Measurements from ENCODE around the gene JARID2. TPM values are rescaled to one million over a fixed set of nuclear protein-coding genes. Genes with fewer than 3 reads are reported as not detected.

Gene JARID2
- total and polyA plus RNA-seq, 2 of the 13 experiments (the other 11 are each of a cell fraction or from before 2014, with no cell fraction given), result 7.5 to 10.3 TPM

DNA sequence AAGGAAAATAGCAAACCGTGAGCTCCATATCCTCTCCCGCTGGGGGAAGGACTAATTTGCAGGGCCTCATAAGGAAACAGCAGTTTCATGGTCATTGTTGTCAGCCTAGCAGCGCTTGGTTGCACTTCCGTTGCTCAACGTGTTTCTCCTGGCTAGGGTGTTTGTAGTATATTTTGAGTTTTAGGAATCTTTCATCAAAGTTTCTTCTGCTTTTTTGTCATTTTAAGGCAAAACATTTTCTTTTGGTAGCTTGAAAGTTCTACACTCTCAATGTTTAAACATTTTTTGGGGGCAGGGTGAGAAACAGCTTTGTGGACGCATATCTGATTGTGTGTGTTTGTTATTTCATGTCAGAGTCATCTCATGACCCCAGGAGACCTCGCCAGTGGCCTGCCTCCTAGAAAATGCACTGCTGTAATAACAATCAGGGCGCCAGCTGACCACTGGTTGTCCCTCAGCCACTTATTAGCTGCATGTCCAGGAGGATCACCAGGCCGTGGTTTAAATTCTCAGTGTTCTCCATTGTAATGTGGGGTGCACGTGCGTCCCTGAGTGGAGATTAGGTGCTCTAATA lies 20.6 kb downstream of the JARID2 start (continued):
- peak in 1 of 2 experiments; percentile 65; a peak in 2 of 4 replicates for TF ChIP-seq ATF4 (CRISPR knock-in tag; IDR thresholded peaks at IDR 0.05)
- TF ChIP-seq SMC3 (IDR thresholded peaks at IDR 0.05; ENCODE audit: low read length), result peak; percentile 11; the same call in 1 of the 2 replicates
- peak; percentile 49; the same call in 1 of the 2 replicates for TF ChIP-seq ZNF614 (CRISPR knock-in tag; IDR thresholded peaks at IDR 0.05; ENCODE audit: borderline replicate concordance)
- TF ChIP-seq, protein P1, sequence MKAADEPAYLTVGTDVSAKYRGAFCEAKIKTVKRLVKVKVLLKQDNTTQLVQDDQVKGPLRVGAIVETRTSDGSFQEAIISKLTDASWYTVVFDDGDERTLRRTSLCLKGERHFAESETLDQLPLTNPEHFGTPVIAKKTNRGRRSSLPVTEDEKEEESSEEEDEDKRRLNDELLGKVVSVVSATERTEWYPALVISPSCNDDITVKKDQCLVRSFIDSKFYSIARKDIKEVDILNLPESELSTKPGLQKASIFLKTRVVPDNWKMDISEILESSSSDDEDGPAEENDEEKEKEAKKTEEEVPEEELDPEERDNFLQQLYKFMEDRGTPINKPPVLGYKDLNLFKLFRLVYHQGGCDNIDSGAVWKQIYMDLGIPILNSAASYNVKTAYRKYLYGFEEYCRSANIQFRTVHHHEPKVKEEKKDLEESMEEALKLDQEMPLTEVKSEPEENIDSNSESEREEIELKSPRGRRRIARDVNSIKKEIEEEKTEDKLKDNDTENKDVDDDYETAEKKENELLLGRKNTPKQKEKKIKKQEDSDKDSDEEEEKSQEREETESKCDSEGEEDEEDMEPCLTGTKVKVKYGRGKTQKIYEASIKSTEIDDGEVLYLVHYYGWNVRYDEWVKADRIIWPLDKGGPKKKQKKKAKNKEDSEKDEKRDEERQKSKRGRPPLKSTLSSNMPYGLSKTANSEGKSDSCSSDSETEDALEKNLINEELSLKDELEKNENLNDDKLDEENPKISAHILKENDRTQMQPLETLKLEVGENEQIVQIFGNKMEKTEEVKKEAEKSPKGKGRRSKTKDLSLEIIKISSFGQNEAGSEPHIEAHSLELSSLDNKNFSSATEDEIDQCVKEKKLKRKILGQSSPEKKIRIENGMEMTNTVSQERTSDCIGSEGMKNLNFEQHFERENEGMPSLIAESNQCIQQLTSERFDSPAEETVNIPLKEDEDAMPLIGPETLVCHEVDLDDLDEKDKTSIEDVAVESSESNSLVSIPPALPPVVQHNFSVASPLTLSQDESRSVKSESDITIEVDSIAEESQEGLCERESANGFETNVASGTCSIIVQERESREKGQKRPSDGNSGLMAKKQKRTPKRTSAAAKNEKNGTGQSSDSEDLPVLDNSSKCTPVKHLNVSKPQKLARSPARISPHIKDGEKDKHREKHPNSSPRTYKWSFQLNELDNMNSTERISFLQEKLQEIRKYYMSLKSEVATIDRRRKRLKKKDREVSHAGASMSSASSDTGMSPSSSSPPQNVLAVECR (CRISPR knock-in tag; IDR thresholded peaks at IDR 0.05; ENCODE audit: borderline replicate concordance), result peak; percentile 53; the same call in 1 of the 2 replicates
- TF ChIP-seq MLLT10 (CRISPR knock-in tag; IDR thresholded peaks at IDR 0.05), result no peak
- peak; percentile 93 for TF ChIP-seq TFAP4 (IDR thresholded peaks at IDR 0.05; ENCODE audit: borderline replicate concordance, low read depth)
- TF ChIP-seq FOXP1 (IDR thresholded peaks at IDR 0.05), result peak; percentile 31; the same call in 1 of the 2 replicates
- peak; percentile 59; the same call in 1 of the 2 replicates for TF ChIP-seq FOXP1 (CRISPR knock-in tag; IDR thresholded peaks at IDR 0.05)
- peak in 1 of 2 experiments; percentile 28; a peak in 1 of 4 replicates for TF ChIP-seq EP300 (IDR thresholded peaks at IDR 0.05; ENCODE audit: low read depth in 2 of 2, low read length in 2 of 2)
- TF ChIP-seq EP300 (CRISPR knock-in tag; IDR thresholded peaks at IDR 0.05; ENCODE audit: borderline replicate concordance), result no peak
- TF ChIP-seq PAF1 (CRISPR knock-in tag; IDR thresholded peaks at IDR 0.05), result no peak
- TF ChIP-seq, protein P2, sequence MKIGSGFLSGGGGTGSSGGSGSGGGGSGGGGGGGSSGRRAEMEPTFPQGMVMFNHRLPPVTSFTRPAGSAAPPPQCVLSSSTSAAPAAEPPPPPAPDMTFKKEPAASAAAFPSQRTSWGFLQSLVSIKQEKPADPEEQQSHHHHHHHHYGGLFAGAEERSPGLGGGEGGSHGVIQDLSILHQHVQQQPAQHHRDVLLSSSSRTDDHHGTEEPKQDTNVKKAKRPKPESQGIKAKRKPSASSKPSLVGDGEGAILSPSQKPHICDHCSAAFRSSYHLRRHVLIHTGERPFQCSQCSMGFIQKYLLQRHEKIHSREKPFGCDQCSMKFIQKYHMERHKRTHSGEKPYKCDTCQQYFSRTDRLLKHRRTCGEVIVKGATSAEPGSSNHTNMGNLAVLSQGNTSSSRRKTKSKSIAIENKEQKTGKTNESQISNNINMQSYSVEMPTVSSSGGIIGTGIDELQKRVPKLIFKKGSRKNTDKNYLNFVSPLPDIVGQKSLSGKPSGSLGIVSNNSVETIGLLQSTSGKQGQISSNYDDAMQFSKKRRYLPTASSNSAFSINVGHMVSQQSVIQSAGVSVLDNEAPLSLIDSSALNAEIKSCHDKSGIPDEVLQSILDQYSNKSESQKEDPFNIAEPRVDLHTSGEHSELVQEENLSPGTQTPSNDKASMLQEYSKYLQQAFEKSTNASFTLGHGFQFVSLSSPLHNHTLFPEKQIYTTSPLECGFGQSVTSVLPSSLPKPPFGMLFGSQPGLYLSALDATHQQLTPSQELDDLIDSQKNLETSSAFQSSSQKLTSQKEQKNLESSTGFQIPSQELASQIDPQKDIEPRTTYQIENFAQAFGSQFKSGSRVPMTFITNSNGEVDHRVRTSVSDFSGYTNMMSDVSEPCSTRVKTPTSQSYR (CRISPR knock-in tag; IDR thresholded peaks at IDR 0.05; ENCODE audit: borderline replicate concordance), result peak; percentile 61
- TF ChIP-seq KDM1A (CRISPR knock-in tag; IDR thresholded peaks at IDR 0.05), result no peak
- TF ChIP-seq CEBPG (CRISPR knock-in tag; IDR thresholded peaks at IDR 0.05), result peak; percentile 62
- no peak for TF ChIP-seq SIN3B (IDR thresholded peaks at IDR 0.05; ENCODE audit: low read length)
- TF ChIP-seq ELF1 (CRISPR knock-in tag; IDR thresholded peaks at IDR 0.05), result 0 out of 2 replicates have a peak, but pooled peaks have one; percentile 34
- peak; percentile 70; the same call in 1 of the 2 replicates for TF ChIP-seq NR2F2 (IDR thresholded peaks at IDR 0.05; ENCODE audit: borderline replicate concordance, low read depth)
- peak; percentile 96 for TF ChIP-seq ASH2L (IDR thresholded peaks at IDR 0.05; ENCODE audit: insufficient read length, low read depth, low read length)
- TF ChIP-seq, protein P3, sequence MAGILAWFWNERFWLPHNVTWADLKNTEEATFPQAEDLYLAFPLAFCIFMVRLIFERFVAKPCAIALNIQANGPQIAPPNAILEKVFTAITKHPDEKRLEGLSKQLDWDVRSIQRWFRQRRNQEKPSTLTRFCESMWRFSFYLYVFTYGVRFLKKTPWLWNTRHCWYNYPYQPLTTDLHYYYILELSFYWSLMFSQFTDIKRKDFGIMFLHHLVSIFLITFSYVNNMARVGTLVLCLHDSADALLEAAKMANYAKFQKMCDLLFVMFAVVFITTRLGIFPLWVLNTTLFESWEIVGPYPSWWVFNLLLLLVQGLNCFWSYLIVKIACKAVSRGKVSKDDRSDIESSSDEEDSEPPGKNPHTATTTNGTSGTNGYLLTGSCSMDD (CRISPR knock-in tag; IDR thresholded peaks at IDR 0.05), result no peak
- TF ChIP-seq PHF21A (CRISPR knock-in tag; IDR thresholded peaks at IDR 0.05), result peak; percentile 55; the same call in 1 of the 2 replicates

All from HepG2 (cell line).